LNCaP clone FGC (cell line): ENCODE measurements around the gene GALNT18.

Source experiments
- DNase-seq: peaks from one replicate; pipeline ENCODE4 v3.0.0-alpha.2; 2011; ENCODE audit warnings: low read depth
- H3K4me3 ChIP-seq: 2 replicates; pipeline ENCODE4 v1.5.1; 2011; ENCODE audit warnings: mild to moderate bottlenecking, low read depth, low read length, control low read depth
- TF ChIP-seq, protein P1 (sequence below): IDR thresholded peaks from 2 replicates; pipeline ENCODE4 v1.5.1; 2012; ENCODE audit warnings: mild to moderate bottlenecking; ENCODE audit not compliant: control insufficient read depth, insufficient read depth; ENCODE audit errors: extremely low read depth

The GALNT18 gene

DNA sequence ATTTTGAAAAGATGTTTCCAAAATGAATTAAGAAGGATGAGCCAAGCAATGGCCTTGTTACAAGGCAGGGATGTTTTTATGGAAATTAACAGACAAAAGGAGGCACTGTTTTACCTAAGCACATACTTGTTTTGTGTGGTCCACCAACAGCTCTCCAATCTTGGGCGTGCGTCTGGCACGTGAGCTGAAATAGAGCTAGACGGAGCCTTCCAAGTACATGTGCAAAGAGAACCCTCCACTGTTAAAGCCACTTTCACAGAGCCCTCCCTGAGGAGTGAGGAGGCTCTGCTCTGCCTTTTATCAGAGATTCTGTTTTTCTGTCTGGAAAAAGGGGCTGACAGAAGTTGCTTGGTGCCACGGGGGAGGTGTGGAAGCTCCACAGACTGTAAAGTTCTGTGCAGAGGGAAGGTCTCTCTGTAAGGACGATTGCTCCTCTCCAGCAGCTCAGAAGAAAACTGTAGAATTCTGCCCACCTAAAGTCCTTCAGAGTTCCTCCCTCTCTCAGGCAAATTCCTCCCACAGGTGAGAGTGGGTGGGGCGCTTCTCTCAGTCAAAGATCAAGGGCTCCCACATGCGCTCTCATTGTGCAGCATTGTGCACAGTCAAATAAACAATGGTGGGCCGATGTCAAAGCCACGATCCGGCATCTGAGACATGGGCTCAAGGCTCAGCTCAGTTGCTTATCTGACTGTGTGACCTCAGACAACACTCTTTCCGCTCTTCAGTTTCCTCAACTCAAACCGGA lies 176.2 kb downstream of the GALNT18 start:
- no peak for DNase-seq
- TF ChIP-seq, protein P1, sequence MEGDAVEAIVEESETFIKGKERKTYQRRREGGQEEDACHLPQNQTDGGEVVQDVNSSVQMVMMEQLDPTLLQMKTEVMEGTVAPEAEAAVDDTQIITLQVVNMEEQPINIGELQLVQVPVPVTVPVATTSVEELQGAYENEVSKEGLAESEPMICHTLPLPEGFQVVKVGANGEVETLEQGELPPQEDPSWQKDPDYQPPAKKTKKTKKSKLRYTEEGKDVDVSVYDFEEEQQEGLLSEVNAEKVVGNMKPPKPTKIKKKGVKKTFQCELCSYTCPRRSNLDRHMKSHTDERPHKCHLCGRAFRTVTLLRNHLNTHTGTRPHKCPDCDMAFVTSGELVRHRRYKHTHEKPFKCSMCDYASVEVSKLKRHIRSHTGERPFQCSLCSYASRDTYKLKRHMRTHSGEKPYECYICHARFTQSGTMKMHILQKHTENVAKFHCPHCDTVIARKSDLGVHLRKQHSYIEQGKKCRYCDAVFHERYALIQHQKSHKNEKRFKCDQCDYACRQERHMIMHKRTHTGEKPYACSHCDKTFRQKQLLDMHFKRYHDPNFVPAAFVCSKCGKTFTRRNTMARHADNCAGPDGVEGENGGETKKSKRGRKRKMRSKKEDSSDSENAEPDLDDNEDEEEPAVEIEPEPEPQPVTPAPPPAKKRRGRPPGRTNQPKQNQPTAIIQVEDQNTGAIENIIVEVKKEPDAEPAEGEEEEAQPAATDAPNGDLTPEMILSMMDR, result no peak
- no peak overlapping the region for H3K4me3 ChIP-seq

GRCh38 chr11:11444804-11445131 lies 177.0 kb downstream of the GALNT18 start:
- H3K4me3 ChIP-seq, result no peak overlapping the region
- no peak for DNase-seq
- TF ChIP-seq, protein P1, result no peak

- H3K4me3 ChIP-seq, result no peak overlapping the region
- no peak for DNase-seq
- TF ChIP-seq, protein P1, result no peak
These were observed 177.6 kb downstream of the GALNT18 start for GRCh38 chr11:11444027-11444803.

DNA sequence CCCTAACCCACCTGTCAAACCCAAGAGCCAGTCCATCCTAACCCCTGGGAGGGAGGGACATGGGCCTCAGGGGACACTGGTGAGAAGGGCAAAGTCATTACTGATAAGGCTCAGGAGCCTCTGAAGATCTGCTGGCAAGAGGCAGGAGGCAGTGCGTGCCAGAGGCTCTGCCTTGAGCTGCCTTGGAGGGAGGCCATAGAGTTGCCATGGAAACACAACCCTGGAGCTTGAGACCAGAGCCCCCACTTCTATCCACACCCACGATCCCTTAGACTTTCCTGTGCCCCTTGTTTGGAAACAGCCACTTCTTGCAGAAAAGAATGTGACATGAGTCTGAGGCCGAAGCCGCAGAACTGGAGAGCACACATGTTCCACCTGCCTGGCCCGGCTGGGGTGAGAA lies 179.0 kb downstream of the GALNT18 start:
- no peak for DNase-seq
- TF ChIP-seq, protein P1, result no peak
- H3K4me3 ChIP-seq, result no peak overlapping the region

- TF ChIP-seq, protein P1, result no peak
- DNase-seq, result no peak
- no peak overlapping the region for H3K4me3 ChIP-seq
These were observed 180.3 kb downstream of the GALNT18 start for GRCh38 chr11:11441516-11441915.

DNA sequence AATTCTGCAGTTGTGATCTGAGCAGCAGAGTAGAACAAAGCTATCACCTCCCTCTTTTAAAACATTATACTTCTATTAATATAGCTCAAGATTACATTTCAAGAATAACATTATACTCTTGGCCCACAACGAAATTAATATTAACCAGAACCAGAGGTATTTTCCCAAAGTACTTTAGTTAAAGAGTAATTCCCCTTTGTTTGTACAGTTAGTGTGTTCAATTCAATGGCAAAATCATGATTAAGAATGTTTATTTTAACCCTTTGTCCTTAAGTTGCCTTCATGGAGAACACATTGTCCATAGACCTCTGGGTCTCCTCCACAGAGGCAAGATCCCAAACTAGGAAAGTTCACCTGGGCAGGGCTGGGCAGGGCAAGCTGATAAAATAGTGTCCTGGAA lies 180.7 kb downstream of the GALNT18 start:
- no peak for DNase-seq

More for the DNA sequence above, 180.7 kb downstream of the GALNT18 start:
- TF ChIP-seq, protein P1, result no peak
- no peak overlapping the region for H3K4me3 ChIP-seq
